Neural progenitor cell (in vitro differentiated cells): ENCODE data around the gene CLEC3B. TPM values are rescaled to one million over a fixed set of nuclear protein-coding genes. Genes with fewer than 3 reads are reported as not detected.
"Not testable (repeated sequence)": the region's sequence is repeated elsewhere in the genome, so short reads cannot be mapped to it uniquely, and the experiment has no call there.

Experiments used
- DNase-seq: peaks from one replicate; pipeline ENCODE4 v3.0.0-alpha.2; 2016; ENCODE audit warnings: low spot score
- H2AFZ ChIP-seq: fragments of 200-600 bp; sonication (generic); replicated peaks from 2 replicates; pipeline ENCODE4 v1.6.1; 2016; ENCODE audit warnings: antibody characterized with exemption
- H3F3A ChIP-seq: fragments of 200-600 bp; sonication (generic); 2 replicates; pipeline ENCODE4 v1.6.1; 2016; ENCODE audit warnings: antibody characterized with exemption, low read depth
- H3K27ac ChIP-seq: fragments of 200-600 bp; sonication (generic); 2 replicates; pipeline ENCODE4 v1.5.1; 2016; ENCODE audit warnings: mild to moderate bottlenecking
- H3K27me3 ChIP-seq: fragments of 200-600 bp; sonication (generic); 2 replicates; pipeline ENCODE4 v1.6.1; 2016; ENCODE audit warnings: mild to moderate bottlenecking, moderate library complexity
- H3K36me3 ChIP-seq: fragments of 200-600 bp; sonication (generic); 2 replicates; pipeline ENCODE4 v1.5.1; 2016
- H3K4me1 ChIP-seq: fragments of 200-600 bp; sonication (generic); 2 replicates; pipeline ENCODE4 v1.6.1; 2016; ENCODE audit warnings: mixed run types
- H3K4me2 ChIP-seq: fragments of 200-600 bp; sonication (generic); 2 replicates; pipeline ENCODE4 v1.6.1; 2016
- H3K4me3 ChIP-seq: fragments of 200-600 bp; sonication (generic); 2 replicates; pipeline ENCODE4 v1.5.1; 2016
- H3K79me2 ChIP-seq: fragments of 200-600 bp; sonication (generic); 2 replicates; pipeline ENCODE4 v1.6.1; 2016; ENCODE audit warnings: low read depth
- H3K9ac ChIP-seq: fragments of 200-600 bp; sonication (generic); 2 replicates; pipeline ENCODE4 v1.6.1; 2016
- H3K9me3 ChIP-seq: fragments of 200-600 bp; sonication (generic); 2 replicates; pipeline ENCODE4 v1.5.1; 2016; ENCODE audit warnings: low read depth
- H4K20me1 ChIP-seq: fragments of 200-600 bp; sonication (generic); 2 replicates; pipeline ENCODE4 v1.6.1; 2016; ENCODE audit warnings: low read depth
- H3K27ac Mint-ChIP-seq: 3 replicates; pipeline ENCODE4 v1.8.0; 2021; ENCODE audit warnings: mixed read lengths
- H3K27me3 Mint-ChIP-seq: 2 replicates; pipeline ENCODE4 v1.8.0; 2022; ENCODE audit warnings: low read depth, mild to moderate bottlenecking, inconsistent platforms, moderate library complexity, mixed read lengths; ENCODE audit not compliant: insufficient read depth
- H3K36me3 Mint-ChIP-seq: 3 replicates; pipeline ENCODE4 v1.8.0; 2021; ENCODE audit warnings: mixed read lengths
- H3K4me1 Mint-ChIP-seq: 3 replicates; pipeline ENCODE4 v1.8.0; 2021; ENCODE audit warnings: mixed read lengths
- H3K4me3 Mint-ChIP-seq: 3 replicates; pipeline ENCODE4 v1.8.0; 2021; ENCODE audit warnings: mild to moderate bottlenecking, moderate library complexity, mixed read lengths
- H3K9me3 Mint-ChIP-seq: 3 replicates; pipeline ENCODE4 v1.8.0; 2020; ENCODE audit warnings: mixed read lengths
- CTCF ChIP-seq: fragments of 200-600 bp; sonication (generic); IDR thresholded peaks from 2 replicates; pipeline ENCODE4 v1.5.1; 2017; ENCODE audit warnings: antibody characterized with exemption, mild to moderate bottlenecking
- EZH2 ChIP-seq: fragments of 200-600 bp; sonication (generic); IDR thresholded peaks from 2 replicates; pipeline ENCODE4 v1.6.1; 2017; ENCODE audit warnings: antibody characterized with exemption, mild to moderate bottlenecking, moderate library complexity
- EZH2phosphoT487 ChIP-seq: fragments of 200-600 bp; sonication (generic); IDR thresholded peaks from 2 replicates; pipeline ENCODE4 v1.6.1; 2017; ENCODE audit warnings: antibody characterized with exemption
- total RNA-seq: library from RNA; depleted of rRNA; stranded (reverse); fragments of >200 nt; gene quantifications from 2 replicates; pipeline ENCODE4 v1.2.3, GENCODE V29; 2015; ENCODE audit warnings: low replicate concordance

CLEC3B gene
- total RNA-seq, 1 donor from 2014 or later: not detected

GRCh38 chr3:44983484-44983941, 42.6 kb upstream of the CLEC3B start:
- H3K79me2 ChIP-seq: peaks cover 99% of the 10 kb centered on the region
- H3K27ac ChIP-seq: no peak overlapping the region
- peaks cover 5% of the 10 kb centered on the region for H3K4me1 Mint-ChIP-seq
- DNase-seq: no peak
- H3K27me3 Mint-ChIP-seq: no peaks in the 10 kb centered on the region
- no peak overlapping the region for H3K4me2 ChIP-seq
- H3K36me3 Mint-ChIP-seq: peaks cover 12% of the 10 kb centered on the region
- no peak for TF ChIP-seq EZH2phosphoT487
- TF ChIP-seq EZH2: no peak
- no peaks in the 10 kb centered on the region for H3K36me3 ChIP-seq
- no peak overlapping the region for H3K9ac ChIP-seq
- H3K4me3 ChIP-seq: no peak overlapping the region
- H3K9me3 Mint-ChIP-seq: peaks cover 2% of the 10 kb centered on the region
- H3K27me3 ChIP-seq: no peaks in the 10 kb centered on the region
- H4K20me1 ChIP-seq: peaks cover 45% of the 10 kb centered on the region
- no peak overlapping the region for H3K4me3 Mint-ChIP-seq
- H3K4me1 ChIP-seq: no peaks in the 10 kb centered on the region
- H3K27ac Mint-ChIP-seq: no peak overlapping the region
- no peak overlapping the region for H2AFZ ChIP-seq
- H3K9me3 ChIP-seq: no peaks in the 10 kb centered on the region
- no peaks in the 10 kb centered on the region for H3F3A ChIP-seq

- no peak overlapping the region for H3K27ac Mint-ChIP-seq
- Histone ChIP-seq H3F3A (no peaks in the 10 kb centered on the region), H3K4me2 (no peak overlapping the region), H3K9me3 (no peaks in the 10 kb centered on the region), H3K9ac (no peak overlapping the region), H3K79me2 (peaks cover 99% of the 10 kb centered on the region), H3K36me3 (no peaks in the 10 kb centered on the region), H3K27me3 (no peaks in the 10 kb centered on the region), H3K27ac (no peak overlapping the region), H3K4me3 (no peak overlapping the region), H4K20me1 (peaks cover 44% of the 10 kb centered on the region), H3K4me1 (no peaks in the 10 kb centered on the region), H2AFZ (no peak overlapping the region)
- H3K27me3 Mint-ChIP-seq: no peaks in the 10 kb centered on the region
- no peak overlapping the region for H3K4me3 Mint-ChIP-seq
- DNase-seq: no peak
- H3K4me1 Mint-ChIP-seq: no peaks in the 10 kb centered on the region
- peaks cover 16% of the 10 kb centered on the region for H3K36me3 Mint-ChIP-seq
- peaks cover 2% of the 10 kb centered on the region for H3K9me3 Mint-ChIP-seq
- TF ChIP-seq EZH2phosphoT487 (no peak), EZH2 (no peak), CTCF (no peak)
Observed at GRCh38 chr3:44984335-44984734, 41.8 kb upstream of the CLEC3B start.

GRCh38 chr3:44986330-44986729, 39.8 kb upstream of the CLEC3B start:
- not testable (repeated sequence) for H3K4me1 Mint-ChIP-seq

GRCh38 chr3:44987332-44987731, 38.8 kb upstream of the CLEC3B start:
- Mint-ChIP-seq H3K4me3 (no peak overlapping the region), H3K9me3 (peaks cover 2% of the 10 kb centered on the region), H3K27ac (no peak overlapping the region), H3K27me3 (no peaks in the 10 kb centered on the region), H3K4me1 (no peaks in the 10 kb centered on the region), H3K36me3 (peaks cover 21% of the 10 kb centered on the region)
- no peak for DNase-seq
- Histone ChIP-seq H3K9me3 (no peaks in the 10 kb centered on the region), H3K36me3 (no peaks in the 10 kb centered on the region), H3K79me2 (peaks cover 78% of the 10 kb centered on the region), H4K20me1 (peaks cover 25% of the 10 kb centered on the region), H3K9ac (no peak overlapping the region), H3F3A (no peaks in the 10 kb centered on the region), H3K4me3 (no peak overlapping the region), H2AFZ (no peak overlapping the region), H3K27me3 (no peaks in the 10 kb centered on the region), H3K27ac (no peak overlapping the region), H3K4me2 (no peak overlapping the region), H3K4me1 (no peaks in the 10 kb centered on the region)
- TF ChIP-seq EZH2phosphoT487 (no peak), EZH2 (no peak), CTCF (no peak)

More at GRCh38 chr3:44986330-44986729, 39.8 kb upstream of the CLEC3B start:
- H3K9me3 ChIP-seq, H3K36me3 ChIP-seq, H3K27me3 Mint-ChIP-seq, H3K4me2 ChIP-seq, H3K27me3 ChIP-seq, H3K9ac ChIP-seq, H3K27ac ChIP-seq, H3K4me3 Mint-ChIP-seq, DNase-seq, H3K4me1 ChIP-seq, H3K4me3 ChIP-seq, H3F3A ChIP-seq, H3K9me3 Mint-ChIP-seq, H2AFZ ChIP-seq, H3K27ac Mint-ChIP-seq: not testable (repeated sequence)
- peaks cover 33% of the 10 kb centered on the region for H4K20me1 ChIP-seq
- H3K79me2 ChIP-seq: peaks cover 86% of the 10 kb centered on the region
- peaks cover 17% of the 10 kb centered on the region for H3K36me3 Mint-ChIP-seq
